IMR-90 (cell line): ENCODE measurements around the gene PPP2R5E. TPM values are rescaled to one million over a fixed set of nuclear protein-coding genes. Genes with fewer than 3 reads are reported as not detected.

Source experiments
- ATAC-seq: fragments of 200-7000 bp; cut with Tn5 transposase; 2 replicates; pipeline ENCODE4 v1.9.1; 2020; ENCODE audit warnings: low read depth, mild to moderate bottlenecking, moderate library complexity
- BruUV-seq: library from RNA; stranded (reverse); fragments of 400-500 nt; replicated peaks from 2 replicates; lab custom pipeline; 2021; lab: Mats Ljungman, UMichigan
- CTCF ChIA-PET: fragments of 300-600 bp; formaldehyde crosslinking; extraction: SDS; loops from one replicate; lab custom pipeline; 2021; ENCODE audit warnings: antibody characterized with exemption; lab: Yijun Ruan, JAX
- POLR2A ChIA-PET: fragments of 300-600 bp; sonication (Branson Sonifier 250); formaldehyde crosslinking; loops from one replicate; lab custom pipeline; 2022; ENCODE audit warnings: antibody characterized with exemption; ENCODE audit not compliant: unreplicated experiment; lab: Charles Lee
- DNase-seq: peaks from one replicate; pipeline ENCODE4 v3.0.0; 2013
- H2AFZ ChIP-seq: replicated peaks from 2 replicates; pipeline ENCODE3; 2013; ENCODE audit warnings: low read length, mild to moderate bottlenecking; ENCODE audit not compliant: poor library complexity
- H2AK5ac ChIP-seq: 2 replicates; pipeline ENCODE4 v1.6.1; 2013; ENCODE audit warnings: low read depth, low read length, inconsistent platforms
- H2AK9ac ChIP-seq: replicated peaks from 2 replicates; pipeline ENCODE3; 2013; ENCODE audit warnings: mild to moderate bottlenecking, low read depth, low read length, moderate library complexity; ENCODE audit not compliant: poor library complexity
- H2BK120ac ChIP-seq: 2 replicates; pipeline ENCODE4 v1.6.1; 2013; ENCODE audit warnings: low read depth, low read length, inconsistent platforms
- H2BK15ac ChIP-seq: 3 replicates; pipeline ENCODE4 v1.6.1; 2013; ENCODE audit warnings: low read depth, low read length, inconsistent platforms
- H2BK20ac ChIP-seq: 2 replicates; pipeline ENCODE4 v1.6.1; 2013; ENCODE audit warnings: low read depth, mild to moderate bottlenecking, inconsistent platforms, low read length, moderate library complexity
- H2BK5ac ChIP-seq: 2 replicates; pipeline ENCODE4 v1.6.1; 2013; ENCODE audit warnings: mild to moderate bottlenecking, low read depth, low read length, inconsistent platforms; ENCODE audit not compliant: poor library complexity, severe bottlenecking
- H3K14ac ChIP-seq: replicated peaks from 2 replicates; pipeline ENCODE4 v1.6.1; 2013; ENCODE audit warnings: low read depth, low read length, inconsistent platforms
- H3K18ac ChIP-seq: 2 replicates; pipeline ENCODE4 v1.6.1; 2013; ENCODE audit warnings: low read depth, low read length, control low read depth
- H3K23ac ChIP-seq: 2 replicates; pipeline ENCODE4 v1.6.1; 2013; ENCODE audit warnings: low read depth, low read length, inconsistent platforms
- H3K27ac ChIP-seq: 2 replicates; pipeline ENCODE4 v1.5.1; 2013; ENCODE audit warnings: mild to moderate bottlenecking, control low read depth, low read length; ENCODE audit not compliant: insufficient read depth
- H3K27me3 ChIP-seq: 2 replicates; pipeline ENCODE4 v1.6.1; 2013; ENCODE audit warnings: low read length; ENCODE audit not compliant: control insufficient read depth, insufficient read depth
- H3K36me3 ChIP-seq: 2 replicates; pipeline ENCODE4 v1.6.1; 2013; ENCODE audit warnings: low read length, mixed read lengths; ENCODE audit not compliant: control insufficient read depth, insufficient read depth
- H3K4ac ChIP-seq: 2 replicates; pipeline ENCODE4 v1.6.1; 2013; ENCODE audit warnings: low read depth, low read length, inconsistent platforms
- H3K4me1 ChIP-seq: 2 replicates; pipeline ENCODE4 v1.6.1; 2013; ENCODE audit warnings: low read length, mixed read lengths; ENCODE audit not compliant: control insufficient read depth, insufficient read depth
- H3K4me2 ChIP-seq: 2 replicates; pipeline ENCODE4 v1.6.1; 2013; ENCODE audit warnings: low read depth, mild to moderate bottlenecking, control low read depth, low read length, moderate library complexity
- H3K4me3 ChIP-seq: 2 replicates; pipeline ENCODE4 v1.5.1; 2013; ENCODE audit warnings: low read depth, mild to moderate bottlenecking, control low read depth, low read length, moderate library complexity; ENCODE audit not compliant: insufficient read depth
- H3K56ac ChIP-seq: 2 replicates; pipeline ENCODE4 v1.6.1; 2013; ENCODE audit warnings: low read length, inconsistent platforms; ENCODE audit not compliant: insufficient read depth; ENCODE audit errors: extremely low read depth
- H3K79me1 ChIP-seq, 2 experiments: 2 replicates each; pipeline ENCODE4 v1.6.1; 2013; ENCODE audit warnings: low read length in 2 of 2, inconsistent platforms in 1 of 2, low read depth in 1 of 2
- H3K9ac ChIP-seq: 2 replicates; pipeline ENCODE4 v1.6.1; 2013; ENCODE audit warnings: low read depth, low read length, control low read depth
- H3K9me1 ChIP-seq: 2 replicates; pipeline ENCODE4 v1.6.1; 2013; ENCODE audit warnings: low read length, inconsistent platforms; ENCODE audit not compliant: insufficient read depth
- H3K9me3 ChIP-seq: 2 replicates; pipeline ENCODE4 v1.6.1; 2013; ENCODE audit warnings: low read length; ENCODE audit not compliant: control insufficient read depth, insufficient read depth
- H4K20me1 ChIP-seq: 2 replicates; pipeline ENCODE4 v1.6.1; 2013; ENCODE audit warnings: low read length, inconsistent platforms; ENCODE audit not compliant: insufficient read depth
- H4K5ac ChIP-seq: 2 replicates; pipeline ENCODE4 v1.6.1; 2013; ENCODE audit warnings: mild to moderate bottlenecking, low read depth, low read length, control low read depth
- H4K8ac ChIP-seq, 2 experiments: 2 replicates each; pipeline ENCODE4 v1.6.1; 2013; ENCODE audit warnings: low read depth in 2 of 2, low read length in 2 of 2, control low read depth in 1 of 2, inconsistent platforms in 1 of 2
- H4K91ac ChIP-seq: 2 replicates; pipeline ENCODE4 v1.6.1; 2013; ENCODE audit warnings: low read depth, low read length, inconsistent platforms; ENCODE audit not compliant: insufficient read depth
- BHLHE40 ChIP-seq: fragments of 150-350 bp; IDR thresholded peaks from 2 replicates; pipeline ENCODE4 v1.6.1; 2016; ENCODE audit warnings: mild to moderate bottlenecking, low read depth, low read length
- CEBPB ChIP-seq: IDR thresholded peaks from 2 replicates; pipeline ENCODE4 v1.6.1; 2012; ENCODE audit warnings: low read depth, low read length, improper control_type of control experiment
- CHD1 ChIP-seq: IDR thresholded peaks from 2 replicates; pipeline ENCODE4 v1.6.1; 2012; ENCODE audit warnings: low read depth, low read length, improper control_type of control experiment
- CTCF ChIP-seq: conservative IDR thresholded peaks from 2 replicates; pipeline ENCODE4 v1.5.1; 2012; ENCODE audit warnings: mild to moderate bottlenecking, low read depth, low read length, improper control_type of control experiment
- ELK1 ChIP-seq: fragments of 150-350 bp; IDR thresholded peaks from 2 replicates; pipeline ENCODE4 v1.6.1; 2016; ENCODE audit warnings: low read depth, mild to moderate bottlenecking, low read length, moderate library complexity, borderline replicate concordance
- FOS ChIP-seq: fragments of 150-350 bp; IDR thresholded peaks from 2 replicates; pipeline ENCODE4 v1.6.1; 2016; ENCODE audit warnings: low read depth, low read length
- MAFK ChIP-seq: IDR thresholded peaks from 2 replicates; pipeline ENCODE4 v1.6.1; 2012; ENCODE audit warnings: low read depth, low read length, improper control_type of control experiment
- MAZ ChIP-seq: IDR thresholded peaks from 2 replicates; pipeline ENCODE4 v1.6.1; 2012; ENCODE audit warnings: low read depth, mild to moderate bottlenecking, low read length, improper control_type of control experiment, moderate library complexity, borderline replicate concordance
- MXI1 ChIP-seq: IDR thresholded peaks from 2 replicates; pipeline ENCODE4 v1.6.1; 2012; ENCODE audit warnings: low read depth, mild to moderate bottlenecking, low read length, moderate library complexity, borderline replicate concordance
- NFE2L2 ChIP-seq: fragments of 150-350 bp; IDR thresholded peaks from 2 replicates; pipeline ENCODE4 v1.6.1; 2016; ENCODE audit warnings: low read depth, mild to moderate bottlenecking, low read length
- POLR2A ChIP-seq: IDR thresholded peaks from 2 replicates; pipeline ENCODE4 v1.6.1; 2012; ENCODE audit warnings: mild to moderate bottlenecking, low read depth, low read length
- RAD21 ChIP-seq: IDR thresholded peaks from 2 replicates; pipeline ENCODE4 v1.6.1; 2012; ENCODE audit warnings: low read length, improper control_type of control experiment
- RCOR1 ChIP-seq: IDR thresholded peaks from 2 replicates; pipeline ENCODE4 v1.6.1; 2012; ENCODE audit warnings: mild to moderate bottlenecking, low read length, improper control_type of control experiment; ENCODE audit not compliant: insufficient replicate concordance
- RFX5 ChIP-seq: IDR thresholded peaks from 2 replicates; pipeline ENCODE4 v1.8.0; 2012; ENCODE audit warnings: low read depth, mild to moderate bottlenecking, low read length, moderate library complexity
- SMC3 ChIP-seq: fragments of 150-350 bp; IDR thresholded peaks from 2 replicates; pipeline ENCODE4 v1.6.1; 2016; ENCODE audit warnings: low read depth, mild to moderate bottlenecking, antibody characterized with exemption, low read length, moderate library complexity
- USF2 ChIP-seq: fragments of 150-350 bp; IDR thresholded peaks from 2 replicates; pipeline ENCODE4 v1.6.1; 2017; ENCODE audit warnings: mild to moderate bottlenecking, antibody characterized with exemption, low read length, low read depth
- WGBS, 2 experiments: methylation state at CpG; one replicate each; pipeline versions ENCODE4 v1.1.5 to v1.1.7; 2013; ENCODE audit warnings: missing lambda C conversion rate in 2 of 2; ENCODE audit not compliant: insufficient read length in 1 of 2; ENCODE audit errors: extremely low coverage in 2 of 2; 5-methylcytosine and 5-hydroxymethylcytosine counted together
- dilution Hi-C: fragments of 300-500 bp; cut with HindIII; formaldehyde crosslinking; loops from one replicate; pipeline ENCODE4 v1.14.3; 2018; ENCODE audit warnings: low sequenced_read_pairs; ENCODE audit not compliant: unreplicated experiment
- in situ Hi-C: fragments of 300-500 bp; cut with MboI; formaldehyde crosslinking; loops from 3 replicates; pipeline ENCODE4 v1.14.3; 2019; ENCODE audit warnings: low sequenced_read_pairs, inconsistent platforms, mixed read lengths
- intact Hi-C: fragments of 100-400 bp; cut with micrococcal nuclease; formaldehyde crosslinking; loops from 2 replicates; pipeline ENCODE4 v1.10.0; 2022
- polyA plus RNA-seq, 3 experiments: library from polyadenylated mRNA; depleted of rRNA; stranded (reverse); fragments of >200 nt; gene quantifications; 2 replicates each; pipeline ENCODE4 v1.2.3, GENCODE V29; 2012; ENCODE audit warnings: low replicate concordance in 1 of 3
- total RNA-seq: library from RNA; depleted of rRNA; stranded (reverse); fragments of >200 nt; gene quantifications from 2 replicates; pipeline ENCODE4 v1.2.3, GENCODE V29; 2012

PPP2R5E gene
- total and polyA plus RNA-seq, 2 of the 4 experiments (the other 2 are of a cell fraction): 9.7 to 12.2 TPM

DNA sequence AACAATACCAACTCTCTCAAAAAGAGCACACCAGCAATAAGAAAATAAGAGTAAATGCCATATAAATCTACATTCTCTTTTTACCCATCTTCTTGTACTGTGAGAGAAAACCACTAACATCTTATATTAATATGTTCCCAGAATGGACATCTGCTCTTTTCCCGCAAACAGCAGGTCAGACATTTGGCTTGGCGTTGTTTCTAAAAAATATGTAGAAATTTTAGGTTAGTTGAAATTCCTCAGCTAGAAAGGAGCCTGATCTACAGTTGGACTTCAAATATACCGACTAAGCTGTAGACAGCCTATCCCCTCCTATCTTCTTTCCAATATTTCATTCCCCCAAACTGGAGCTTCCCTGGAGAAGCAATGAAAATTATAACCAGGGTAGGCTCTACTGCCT, 88.7 kb downstream of the PPP2R5E start:
- H3K36me3 ChIP-seq: peaks cover 7% of the 10 kb centered on the region; the same call in 1 of the 2 replicates
- no peak overlapping the region for H2AK5ac ChIP-seq
- no peak overlapping the region for H4K8ac ChIP-seq
- ChIA-PET CTCF (interaction anchor here (0.6 kb wide), 1 partner anchor 47 kb away, joined by 3 read pairs; no protein-coding TSS in a partner anchor), POLR2A (no interaction called here)
- no peak overlapping the region for H2BK15ac ChIP-seq
- no peak overlapping the region for H4K5ac ChIP-seq
- DNase-seq: no peak
- H3K56ac ChIP-seq: no peak overlapping the region
- peaks cover 34% of the 10 kb centered on the region; the same call in 1 of the 2 replicates for H4K20me1 ChIP-seq
- in situ Hi-C loops (no loop called here), dilution Hi-C loops (no loop called here), intact Hi-C loops (no loop called here)
- no peak overlapping the region for H3K18ac ChIP-seq
- no peak for TF ChIP-seq MXI1
- TF ChIP-seq USF2: no peak
- no peak for TF ChIP-seq MAFK
- TF ChIP-seq RAD21: no peak
- no peak for TF ChIP-seq RFX5
- no peak for TF ChIP-seq FOS
- TF ChIP-seq ELK1: no peak
- no peak for TF ChIP-seq RCOR1
- TF ChIP-seq POLR2A: no peak
- no peak for TF ChIP-seq NFE2L2
- no peak for TF ChIP-seq CEBPB
- no peak for TF ChIP-seq BHLHE40
- TF ChIP-seq MAZ: no peak
- TF ChIP-seq CTCF: no peak
- no peak for TF ChIP-seq CHD1
- no peak for TF ChIP-seq SMC3
- H3K27me3 ChIP-seq: no peaks in the 10 kb centered on the region
- H3K9me1 ChIP-seq: peaks cover 7% of the 10 kb centered on the region; the same call in 1 of the 2 replicates
- no peak overlapping the region for H3K4ac ChIP-seq
- H3K23ac ChIP-seq: no peak overlapping the region
- H3K9ac ChIP-seq: no peak overlapping the region
- no peak overlapping the region for H2BK5ac ChIP-seq
- no peak overlapping the region for H2BK120ac ChIP-seq
- no peak overlapping the region for H2AK9ac ChIP-seq
- H3K9me3 ChIP-seq: no peaks in the 10 kb centered on the region
- H3K14ac ChIP-seq: no peak overlapping the region
- no peak for ATAC-seq
- H3K79me1 ChIP-seq: peaks cover 42 to 69% of the 10 kb centered on the region in 2 experiments
- H2AFZ ChIP-seq: no peak overlapping the region
- WGBS, 2 experiments: no CpG with 5 or more reads among the region's 3 CpGs
- H3K4me1 ChIP-seq: peaks cover 3% of the 10 kb centered on the region
- H3K27ac ChIP-seq: no peak overlapping the region
- no peak overlapping the region for H2BK20ac ChIP-seq
- H4K91ac ChIP-seq: no peak overlapping the region
- BruUV-seq: no TSS peak
- H3K4me3 ChIP-seq: no peak overlapping the region
- H3K4me2 ChIP-seq: no peak overlapping the region
